SK-N-SH (cell line): ENCODE results near the gene ADRB2. TPM values are rescaled to one million over a fixed set of nuclear protein-coding genes. Genes with fewer than 3 reads are reported as not detected.

Experiments
- CTCF ChIA-PET: fragments of 300-600, 350-600 bp; formaldehyde crosslinking; extraction: SDS; loops from one replicate; lab custom pipeline; 2021; lab: Yijun Ruan, JAX
- POLR2A ChIA-PET: fragments of 350-600 bp; sonication (Branson Sonifier 250); formaldehyde crosslinking; extraction: SDS; loops from one replicate; lab custom pipeline; 2020; ENCODE audit warnings: antibody characterized with exemption, inconsistent platforms; lab: Yijun Ruan, JAX
- DNase-seq: peaks from one replicate; pipeline ENCODE4 v3.0.0; 2012
- H2AFZ ChIP-seq: fragments of 200-600 bp; sonication (generic); 2 replicates; pipeline ENCODE4 v1.8.1; 2016; ENCODE audit warnings: antibody characterized with exemption, mild to moderate bottlenecking, low read depth
- H3F3A ChIP-seq: fragments of 200-600 bp; sonication (generic); replicated peaks from 2 replicates; pipeline ENCODE3; 2016; ENCODE audit warnings: antibody characterized with exemption, mild to moderate bottlenecking; ENCODE audit not compliant: insufficient read depth
- H3K27ac ChIP-seq, 2 experiments: fragments of 200-500 bp in 1 of 2; fragments of 200-600 bp in 1 of 2; sonication (Bioruptor generic) in 1 of 2; sonication (generic), shearing (Covaris generic) in 1 of 2; 2 replicates each; pipeline versions ENCODE4 v1.5.1 to v1.6.1; 2014 to 2016; ENCODE audit warnings: low read depth in 2 of 2, inconsistent platforms in 1 of 2, low read length in 1 of 2, mild to moderate bottlenecking in 1 of 2, mixed read lengths in 1 of 2
- H3K27me3 ChIP-seq: fragments of 200-600 bp; sonication (generic), shearing (Covaris generic); 2 replicates; pipeline ENCODE4 v1.6.1; 2016; ENCODE audit warnings: mixed run types; ENCODE audit not compliant: insufficient read depth
- H3K36me3 ChIP-seq, 2 experiments: fragments of 200-500 bp in 1 of 2; fragments of 200-600 bp in 1 of 2; sonication (Bioruptor generic) in 1 of 2; sonication (generic) in 1 of 2; replicated peaks in 1 of 2; 2 replicates each; pipeline versions ENCODE3 to v1.5.1; 2014 to 2016; ENCODE audit warnings: low read length in 1 of 2, mild to moderate bottlenecking in 1 of 2; ENCODE audit not compliant: insufficient read depth in 2 of 2, control insufficient read depth in 1 of 2
- H3K4me1 ChIP-seq, 2 experiments: fragments of 200-500 bp in 1 of 2; fragments of 200-600 bp in 1 of 2; sonication (Bioruptor generic) in 1 of 2; sonication (generic), shearing (Covaris generic) in 1 of 2; 2 replicates each; pipeline versions ENCODE4 v1.5.1 to v1.6.1; 2014 to 2016; ENCODE audit warnings: low read depth in 1 of 2, low read length in 1 of 2, mixed run types in 1 of 2; ENCODE audit not compliant: insufficient read depth in 2 of 2, control insufficient read depth in 1 of 2
- H3K4me2 ChIP-seq: fragments of 200-600 bp; sonication (generic), shearing (Covaris generic); 2 replicates; pipeline ENCODE4 v1.6.1; 2017; ENCODE audit warnings: mixed run types
- H3K4me3 ChIP-seq, 2 experiments: fragments of 200-500 bp in 1 of 2; fragments of 200-600 bp in 1 of 2; sonication (Bioruptor generic) in 1 of 2; sonication (generic), shearing (Covaris generic) in 1 of 2; 2 replicates each; pipeline versions ENCODE4 v1.5.1 to v1.8.1; 2014 to 2016; ENCODE audit warnings: low read depth in 2 of 2, inconsistent platforms in 1 of 2, low read length in 1 of 2, mild to moderate bottlenecking in 1 of 2, mixed read lengths in 1 of 2, moderate library complexity in 1 of 2
- H3K79me2 ChIP-seq: fragments of 200-600 bp; sonication (generic); 2 replicates; pipeline ENCODE4 v1.8.1; 2017; ENCODE audit warnings: mild to moderate bottlenecking; ENCODE audit not compliant: insufficient read depth
- H3K9ac ChIP-seq: fragments of 200-600 bp; sonication (generic); 2 replicates; pipeline ENCODE4 v1.6.1; 2017; ENCODE audit warnings: mixed run types
- H3K9me2 ChIP-seq: fragments of 200-600 bp; sonication (generic); 2 replicates; pipeline ENCODE4 v1.6.1; 2017; ENCODE audit warnings: mixed run types
- H3K9me3 ChIP-seq: fragments of 200-600 bp; sonication (generic); 2 replicates; pipeline ENCODE4 v1.6.1; 2017; ENCODE audit warnings: mixed run types, mild to moderate bottlenecking, moderate library complexity
- H4K20me1 ChIP-seq: fragments of 200-600 bp; sonication (generic); 2 replicates; pipeline ENCODE4 v1.6.1; 2017; ENCODE audit warnings: mild to moderate bottlenecking, mixed run types; ENCODE audit not compliant: insufficient read depth
- CHD2 ChIP-seq: fragments of 150-350 bp; IDR thresholded peaks from 2 replicates; pipeline ENCODE4 v1.6.1; 2018; ENCODE audit warnings: low read length; ENCODE audit not compliant: partially characterized antibody
- CTCF ChIP-seq: fragments of 200-600 bp; sonication (generic); IDR thresholded peaks from 2 replicates; pipeline ENCODE4 v1.6.1; 2017; ENCODE audit warnings: antibody characterized with exemption, mild to moderate bottlenecking, moderate library complexity
- ELF1 ChIP-seq: IDR thresholded peaks from 2 replicates; pipeline ENCODE4 v1.4.0; 2012
- EZH2phosphoT487 ChIP-seq: fragments of 200-600 bp; sonication (generic); IDR thresholded peaks from 2 replicates; pipeline ENCODE4 v1.6.1; 2017; ENCODE audit warnings: low read depth, mixed run types, mild to moderate bottlenecking, antibody characterized with exemption, moderate library complexity, borderline replicate concordance
- FOXJ3 ChIP-seq: sonication (generic); formaldehyde crosslinking; IDR thresholded peaks from 2 replicates; pipeline ENCODE4 v1.5.1; 2020; ENCODE audit warnings: mild to moderate bottlenecking, missing genetic modification reagents
- GATA2 ChIP-seq: sonication (generic); formaldehyde crosslinking; IDR thresholded peaks from 2 replicates; pipeline ENCODE4 v1.5.0; 2020; ENCODE audit warnings: mild to moderate bottlenecking, missing genetic modification reagents
- IRF3 ChIP-seq: fragments of 150-350 bp; IDR thresholded peaks from 2 replicates; pipeline ENCODE4 v1.6.1; 2016; ENCODE audit warnings: mild to moderate bottlenecking, low read depth, low read length
- JUND ChIP-seq: IDR thresholded peaks from 2 replicates; pipeline ENCODE4 v1.4.0; 2012
- MAX ChIP-seq: IDR thresholded peaks from 2 replicates; pipeline ENCODE4 v1.4.0; 2012; ENCODE audit warnings: low read depth
- MXI1 ChIP-seq: IDR thresholded peaks from 2 replicates; pipeline ENCODE4 v1.6.1; 2012; ENCODE audit warnings: mild to moderate bottlenecking, low read depth, low read length, improper control_type of control experiment
- NFIC ChIP-seq: IDR thresholded peaks from 2 replicates; pipeline ENCODE4 v1.4.0; 2012; ENCODE audit warnings: borderline replicate concordance
- NRF1 ChIP-seq: IDR thresholded peaks from 2 replicates; pipeline ENCODE4 v1.6.1; 2012; ENCODE audit warnings: low read depth, mild to moderate bottlenecking, low read length
- POLR2AphosphoS5 ChIP-seq: IDR thresholded peaks from 2 replicates; pipeline ENCODE4 v1.6.1; 2012; ENCODE audit warnings: low read depth, low read length
- RXRA ChIP-seq: IDR thresholded peaks from 2 replicates; pipeline ENCODE4 v1.4.0; 2012; ENCODE audit warnings: low read depth, mild to moderate bottlenecking, borderline replicate concordance
- SIN3A ChIP-seq: IDR thresholded peaks from 2 replicates; pipeline ENCODE4 v1.6.1; 2012; ENCODE audit warnings: low read depth, mild to moderate bottlenecking, low read length, moderate library complexity, borderline replicate concordance
- SMC3 ChIP-seq: IDR thresholded peaks from 2 replicates; pipeline ENCODE4 v1.6.1; 2012; ENCODE audit warnings: low read depth, low read length, improper control_type of control experiment
- TAF1 ChIP-seq: IDR thresholded peaks from 2 replicates; pipeline ENCODE4 v1.6.1; 2012; ENCODE audit warnings: low read depth, mild to moderate bottlenecking, low read length, moderate library complexity, borderline replicate concordance
- TCF12 ChIP-seq: IDR thresholded peaks from 2 replicates; pipeline ENCODE4 v1.4.0; 2012
- ZBTB33 ChIP-seq: IDR thresholded peaks from 2 replicates; pipeline ENCODE4 v1.4.0; 2012; ENCODE audit warnings: low read depth, borderline replicate concordance
- WGBS: methylation state at CpG from one replicate; pipeline ENCODE4 v1.1.6; 2017; ENCODE audit warnings: low lambda C conversion rate; 5-methylcytosine and 5-hydroxymethylcytosine counted together
- polyA plus RNA-seq, 3 experiments: library from polyadenylated mRNA; depleted of rRNA; stranded (reverse); fragments of >200 nt; gene quantifications; 2 replicates each; pipeline ENCODE4 v1.2.3, GENCODE V29; 2012

ADRB2 gene
- polyA plus RNA-seq, 1 of the 3 experiments (the other 2 are of a cell fraction): 1.0 TPM

- no peak overlapping the region for H3K9ac ChIP-seq
- H3K4me3 ChIP-seq: no peak overlapping the region
- H3K79me2 ChIP-seq: no peaks in the 10 kb centered on the region
- POLR2A ChIA-PET: no interaction called here
- peaks cover 3% of the 10 kb centered on the region for H3F3A ChIP-seq
- DNase-seq: no peak
- CTCF ChIA-PET: interaction anchor here (0.7 to 1.4 kb wide), 4 partner anchors 9 to 98 kb away, joined by 3 to 5 read pairs (median 3); no protein-coding TSS in a partner anchor
- H3K4me2 ChIP-seq: no peak overlapping the region
- no peak overlapping the region for H2AFZ ChIP-seq
- no peaks in the 10 kb centered on the region for H3K36me3 ChIP-seq
- TF ChIP-seq ZBTB33 (no peak), JUND (no peak), SIN3A (no peak), RXRA (no peak), FOXJ3 (no peak), IRF3 (no peak), CTCF (no peak), MAX (no peak), EZH2phosphoT487 (no peak), POLR2AphosphoS5 (no peak), CHD2 (no peak), NFIC (no peak), GATA2 (no peak), TCF12 (no peak), SMC3 (no peak), MXI1 (no peak), TAF1 (no peak), NRF1 (no peak), ELF1 (no peak)
- TF ChIP-seq, all 33 proteins: peak for 0
- H3K4me1 ChIP-seq: peaks cover 8 to 14% of the 10 kb centered on the region in 2 experiments
- WGBS: 90% methylated on average over 4 of the region's 4 CpGs
- no peak overlapping the region for H3K27ac ChIP-seq
- H3K27me3 ChIP-seq: no peaks in the 10 kb centered on the region
- no peaks in the 10 kb centered on the region for H3K9me2 ChIP-seq
- no peaks in the 10 kb centered on the region for H4K20me1 ChIP-seq
- H3K9me3 ChIP-seq: no peaks in the 10 kb centered on the region
These were observed 19.9 kb upstream of the ADRB2 start for GRCh38 chr5:148806520-148806931.
